GM21619 (cell line): ENCODE results near the gene DOK7.

Experiments
- ATAC-seq: cut with Tn5 transposase; IDR thresholded peaks from one replicate; pipeline ENCODE4 v1.9.1; 2021; ENCODE audit not compliant: unreplicated experiment

Gene DOK7

GRCh38 chr4:3473181-3473950 is 10.3 kb downstream of the DOK7 start:
- ATAC-seq, result no peak

- ATAC-seq, result no peak
Observed at GRCh38 chr4:3473996-3474765, 11.1 kb downstream of the DOK7 start.

DNA sequence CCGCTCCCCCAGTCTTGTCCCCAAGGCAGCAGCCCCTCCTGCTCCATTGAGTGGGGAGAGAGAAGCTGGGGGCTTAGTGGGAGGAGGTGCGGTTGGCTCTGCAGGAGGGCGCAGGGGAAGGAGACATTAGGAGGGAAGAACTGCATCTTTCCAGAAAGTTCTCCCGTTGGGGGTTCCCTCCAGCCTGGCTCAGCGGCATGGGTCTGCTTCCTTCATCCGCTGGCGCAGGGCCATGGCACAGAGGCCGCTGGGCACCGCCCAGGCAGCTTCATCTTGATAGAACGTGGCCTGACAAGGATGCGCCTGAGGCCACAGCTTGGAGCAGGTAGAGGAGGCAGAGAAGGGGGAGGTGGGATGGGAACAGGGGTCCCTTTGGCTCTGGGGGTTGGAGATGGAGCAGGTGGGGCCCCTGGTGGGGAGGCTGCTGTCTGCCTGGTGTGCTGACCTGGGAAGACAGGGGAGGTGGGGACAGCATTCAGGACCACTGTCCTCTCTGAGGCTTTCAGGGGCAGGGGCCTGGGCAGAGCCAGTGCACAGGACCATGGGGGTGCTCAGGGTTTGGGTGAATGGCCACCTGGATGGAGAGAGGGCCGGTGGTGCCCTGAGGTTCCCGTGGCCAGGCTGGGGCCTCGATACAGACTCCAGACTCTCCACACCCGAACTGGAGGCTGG is 12.1 kb downstream of the DOK7 start:
- no peak for ATAC-seq

GRCh38 chr4:3475713-3476260 is 12.7 kb downstream of the DOK7 start:
- ATAC-seq, result no peak

- no peak for ATAC-seq
Observed at GRCh38 chr4:3476341-3476747, 13.2 kb downstream of the DOK7 start.

DNA sequence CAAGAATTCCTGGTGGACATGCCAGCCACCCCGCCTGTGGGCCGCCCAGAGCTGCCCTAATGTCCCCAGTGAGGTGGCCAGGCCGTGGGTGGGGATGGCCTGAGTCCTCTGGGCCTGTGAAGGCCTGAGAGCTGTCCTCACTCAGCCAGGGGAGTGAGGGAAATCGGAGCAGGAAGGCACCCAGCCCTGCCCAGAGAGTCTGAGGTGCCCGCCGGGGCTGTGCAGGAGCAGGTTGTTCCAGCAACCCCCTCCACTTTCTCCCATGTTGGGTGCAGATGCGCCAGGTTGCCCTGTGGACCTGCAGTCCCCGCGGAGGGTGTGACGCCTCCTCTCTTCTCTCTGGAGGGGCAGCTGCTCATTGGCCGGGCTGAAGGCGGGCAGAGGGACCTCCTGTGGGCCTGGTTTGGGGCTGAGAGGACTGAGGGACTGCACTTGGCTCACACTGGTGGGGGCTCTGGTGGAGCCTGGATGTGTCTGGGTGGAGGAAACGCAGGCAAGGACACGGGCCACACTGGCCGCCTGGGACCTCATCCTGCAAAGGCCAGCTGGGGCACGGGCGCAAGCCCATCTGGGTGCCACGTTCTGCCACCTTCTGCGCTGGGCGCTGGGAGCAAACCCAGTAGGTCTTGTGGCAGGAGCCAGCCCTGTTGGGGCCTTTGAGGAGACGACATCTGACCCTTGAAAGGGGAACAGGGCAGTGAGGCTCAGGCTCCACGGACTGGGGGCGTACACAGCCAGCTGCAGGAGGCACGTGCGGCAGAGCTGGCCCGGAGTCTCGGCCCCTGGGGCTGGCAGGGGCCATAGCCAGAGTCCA is 14.0 kb downstream of the DOK7 start:
- ATAC-seq, result no peak

DNA sequence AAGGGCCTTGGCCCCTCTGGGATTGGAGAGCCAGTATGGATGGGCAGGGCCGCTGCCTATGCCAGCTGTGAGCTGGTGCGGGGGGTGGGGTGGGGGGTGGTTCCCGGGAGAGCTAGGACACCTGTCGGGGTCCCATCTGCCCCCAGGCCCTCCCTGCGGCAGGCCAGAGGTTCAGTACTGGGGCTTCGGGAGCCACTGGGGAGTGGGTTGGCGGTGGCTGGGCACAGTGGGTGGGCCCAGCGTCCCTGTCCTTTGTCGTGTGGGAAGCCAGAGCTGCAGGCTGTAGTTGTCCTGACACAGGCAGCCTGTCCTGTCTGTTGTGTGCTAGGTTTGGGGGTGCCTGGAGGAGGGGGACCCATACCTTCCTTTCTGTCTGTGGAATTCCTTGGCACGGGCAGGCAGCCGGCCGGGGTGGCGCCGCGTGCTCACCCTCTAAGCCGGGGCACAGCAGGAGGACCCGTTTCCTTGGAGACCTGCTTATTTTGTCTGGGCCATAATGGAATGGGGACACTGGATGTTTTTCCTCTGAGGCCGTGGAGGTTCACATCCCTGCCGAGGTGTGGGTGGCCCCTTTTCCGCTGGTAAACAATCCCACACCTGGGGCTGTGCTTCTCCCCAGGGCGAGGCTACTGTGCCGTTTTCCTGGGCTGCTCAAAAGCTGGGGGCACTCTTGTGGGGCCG is 14.8 kb downstream of the DOK7 start:
- ATAC-seq, result no peak

DNA sequence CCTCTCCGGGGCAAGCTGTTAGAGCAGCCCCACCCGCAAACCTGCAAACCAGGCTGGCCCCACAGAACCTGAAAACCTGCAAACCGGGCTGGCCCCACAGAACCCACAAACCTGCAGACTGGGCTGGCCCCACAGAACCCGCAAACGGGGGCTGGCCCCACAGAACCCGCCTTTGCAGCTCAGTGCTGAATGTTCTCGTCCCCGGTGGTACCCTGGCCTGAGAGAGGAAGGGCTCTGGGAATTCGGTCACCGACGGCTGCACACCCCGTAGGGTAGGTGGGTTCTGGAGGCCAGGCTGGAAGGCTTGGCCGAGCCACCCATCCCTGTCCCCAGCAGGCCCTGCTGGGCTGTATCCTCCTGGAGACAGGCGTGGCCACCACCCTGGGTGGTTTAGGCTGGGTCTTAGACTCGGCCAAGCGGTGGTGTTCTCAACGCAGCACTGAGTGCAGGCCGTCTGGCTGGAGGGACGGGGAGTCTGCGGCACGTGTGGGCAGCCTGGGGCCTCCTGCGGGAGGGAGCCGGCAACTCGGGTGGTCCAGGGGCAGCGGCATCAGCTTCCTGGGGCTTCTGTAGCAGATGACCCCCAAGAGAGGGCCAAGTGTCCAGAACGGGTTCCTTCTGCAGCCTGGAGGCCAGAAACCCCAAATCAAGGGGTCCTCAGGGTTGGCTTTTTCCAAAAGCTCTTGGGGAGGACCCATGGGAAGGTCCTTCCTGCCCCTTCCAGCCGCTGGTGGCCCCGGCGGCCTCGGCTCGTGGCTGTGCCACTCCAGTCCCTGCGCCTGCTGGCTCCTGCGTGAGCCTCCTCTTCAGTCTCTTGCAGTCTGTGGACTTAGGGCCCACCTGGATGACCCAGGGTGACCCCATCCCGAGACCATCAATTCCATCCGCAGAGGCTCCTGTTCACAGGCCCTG is 15.6 kb downstream of the DOK7 start:
- ATAC-seq, result no peak

DNA sequence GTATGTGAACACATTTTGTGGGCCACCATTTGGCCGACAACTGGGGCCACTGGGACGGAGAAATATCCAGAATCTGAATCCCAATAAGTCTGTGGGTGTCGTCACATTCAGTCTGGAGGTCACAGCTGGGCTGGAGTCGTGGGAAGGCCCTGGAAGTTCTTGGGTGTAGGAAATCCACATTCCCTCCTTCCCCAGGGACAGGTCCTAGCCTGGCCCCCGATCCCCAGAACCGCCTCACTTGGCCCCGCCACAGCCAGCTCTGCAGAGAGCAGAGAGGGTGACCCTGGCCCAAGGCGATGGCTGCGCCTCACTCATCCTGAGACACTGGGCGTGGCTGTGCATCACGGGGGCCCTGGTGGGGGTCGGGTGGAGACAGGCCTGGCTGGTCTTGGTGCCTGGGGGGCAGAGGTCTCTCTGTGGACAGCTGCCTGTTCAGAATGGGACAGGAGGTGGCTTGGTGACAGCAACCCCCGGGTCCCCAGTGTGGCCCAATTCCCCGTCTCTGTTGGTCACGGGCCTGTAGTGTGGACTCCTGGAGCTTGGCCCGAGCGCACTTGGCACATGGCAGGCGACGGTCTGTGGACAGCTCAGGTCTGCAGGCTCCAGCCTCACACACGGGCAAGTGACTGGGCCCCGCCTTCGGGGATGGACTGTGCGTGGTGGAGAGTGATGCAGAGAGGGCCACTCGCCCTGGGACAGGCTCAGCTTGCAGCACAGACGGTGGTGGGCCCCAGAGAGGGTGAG is 16.4 kb downstream of the DOK7 start:
- no peak for ATAC-seq

- ATAC-seq, result no peak
Observed at GRCh38 chr4:3480528-3481112, 17.5 kb downstream of the DOK7 start.

- no peak for ATAC-seq
Observed at GRCh38 chr4:3481113-3481531, 18.0 kb downstream of the DOK7 start.

GRCh38 chr4:3481783-3482393 is 18.8 kb downstream of the DOK7 start:
- ATAC-seq, result no peak

DNA sequence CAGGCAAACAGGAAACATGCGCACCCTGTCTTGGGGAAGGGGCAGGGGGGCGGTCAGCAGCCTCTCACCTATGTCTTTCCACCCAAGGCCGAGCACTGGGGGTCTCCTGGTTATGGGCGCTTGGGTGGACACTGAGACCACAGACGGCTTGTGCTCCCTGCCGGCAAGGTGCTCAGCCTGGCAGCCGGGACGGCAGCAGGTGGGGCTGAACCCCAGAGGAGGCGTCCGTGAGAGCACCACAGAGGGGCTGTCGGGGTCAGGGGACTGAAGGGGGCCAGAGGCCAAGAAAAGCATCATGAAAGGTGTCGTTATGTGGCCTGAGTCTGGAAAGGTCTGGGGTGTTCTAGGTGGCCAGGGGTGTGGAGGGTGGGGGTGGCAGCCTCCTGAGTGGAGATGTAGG is 19.6 kb downstream of the DOK7 start:
- no peak for ATAC-seq

- no peak for ATAC-seq
Observed at GRCh38 chr4:3483471-3483921, 20.4 kb downstream of the DOK7 start.

DNA sequence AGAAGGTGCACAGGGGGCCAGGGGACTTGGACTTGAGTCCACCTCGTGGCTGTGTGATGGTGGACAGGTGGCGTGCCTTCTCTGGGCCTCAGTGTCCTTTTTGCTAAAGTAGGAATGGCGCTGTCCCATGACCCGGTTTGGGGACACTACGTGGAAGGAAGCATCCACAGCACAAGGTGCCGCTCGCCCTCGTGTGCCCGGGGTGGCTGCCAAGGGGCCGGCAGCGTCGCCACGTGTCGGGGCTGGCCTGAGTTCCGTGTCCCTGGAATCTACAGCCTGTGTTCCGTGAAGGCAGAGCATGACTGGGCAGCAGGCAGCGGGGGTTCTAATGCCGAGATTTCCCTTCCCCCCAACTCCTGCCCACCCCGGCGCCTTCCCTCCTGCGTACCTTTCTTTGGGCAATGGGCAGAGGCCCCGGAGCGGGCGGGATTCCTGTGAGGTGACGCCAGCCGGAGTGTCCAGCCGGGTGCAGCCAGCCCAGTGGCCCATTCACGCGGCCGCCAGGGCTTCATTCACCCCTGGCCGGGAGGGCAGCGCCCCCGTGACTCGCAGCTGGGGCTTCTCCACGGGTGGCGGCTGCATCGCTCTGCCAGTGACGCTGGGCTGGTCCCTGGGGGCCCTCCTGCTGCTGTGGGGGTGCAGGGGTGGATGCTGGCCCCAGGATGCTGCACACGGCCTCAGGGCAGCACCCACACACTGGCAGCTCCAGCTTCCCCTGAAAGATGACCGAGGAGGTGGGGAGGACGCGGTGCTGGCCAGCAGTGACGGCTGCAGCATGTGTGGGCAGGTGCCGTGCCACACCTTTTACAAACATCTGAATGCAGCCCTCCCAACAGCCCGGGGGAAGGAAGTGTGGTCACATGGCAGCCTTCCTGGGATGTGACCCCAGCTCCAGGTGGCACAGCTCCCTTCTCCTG is 21.2 kb downstream of the DOK7 start:
- ATAC-seq, result no peak

GRCh38 chr4:3485011-3485791 is 22.1 kb downstream of the DOK7 start:
- no peak for ATAC-seq
